Midbrain (tissue), 1 donor: Measurements from ENCODE around the gene HDAC4.

ENCODE experiments used
- DNase-seq: peaks from one replicate; lab custom pipeline; 2025; lab: John Stamatoyannopoulos, UW

HDAC4 gene

DNA sequence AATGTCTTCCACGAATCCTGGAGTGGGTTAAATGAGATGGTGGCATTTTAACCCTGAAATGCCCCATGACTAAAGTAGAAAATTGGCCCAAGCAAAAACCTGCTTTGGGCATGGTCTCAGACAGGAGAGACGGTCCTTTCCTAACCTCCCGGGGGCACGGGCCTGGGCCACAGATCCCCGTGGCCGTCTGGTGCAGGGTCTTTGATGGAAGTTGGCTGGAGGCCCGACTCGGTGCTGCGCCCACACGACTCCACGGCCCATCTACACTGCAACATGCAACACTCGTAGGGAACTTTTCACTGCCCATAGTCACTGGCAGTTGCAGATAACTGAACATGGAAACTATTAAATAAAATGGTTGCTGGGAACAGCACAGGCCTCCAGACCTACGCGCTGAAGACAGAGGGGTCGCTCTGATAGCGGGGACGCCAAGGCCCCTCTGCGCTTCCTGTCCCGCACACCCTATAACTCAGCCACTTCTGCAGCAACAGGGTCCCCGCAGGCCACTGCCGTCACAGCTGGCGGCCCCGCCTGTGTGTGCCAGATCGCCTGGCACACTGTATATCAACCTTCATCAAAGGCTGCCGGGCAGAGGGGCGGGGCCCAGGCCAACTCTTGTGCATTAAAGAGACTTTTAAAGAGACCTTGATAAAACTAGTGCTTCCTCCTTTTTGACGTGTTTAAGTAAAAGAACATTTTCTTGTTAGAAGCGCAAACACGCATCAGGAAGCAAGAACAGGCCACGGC is 338.8 kb downstream of the HDAC4 start:
- DNase-seq: no peak

GRCh38 chr2:239061121-239061666 is 339.6 kb downstream of the HDAC4 start:
- no peak for DNase-seq

- no peak for DNase-seq
Observed at GRCh38 chr2:239060676-239061075, 340.1 kb downstream of the HDAC4 start.

- no peak for DNase-seq
Observed at GRCh38 chr2:239059854-239060253, 341.0 kb downstream of the HDAC4 start.

GRCh38 chr2:239058766-239059165 is 342.1 kb downstream of the HDAC4 start:
- no peak for DNase-seq

- DNase-seq: no peak
Observed at GRCh38 chr2:239057533-239057932, 343.3 kb downstream of the HDAC4 start.

- DNase-seq: no peak
Observed at GRCh38 chr2:239056611-239057010, 344.2 kb downstream of the HDAC4 start.

- no peak for DNase-seq
Observed at GRCh38 chr2:239055756-239056493, 344.9 kb downstream of the HDAC4 start.

DNA sequence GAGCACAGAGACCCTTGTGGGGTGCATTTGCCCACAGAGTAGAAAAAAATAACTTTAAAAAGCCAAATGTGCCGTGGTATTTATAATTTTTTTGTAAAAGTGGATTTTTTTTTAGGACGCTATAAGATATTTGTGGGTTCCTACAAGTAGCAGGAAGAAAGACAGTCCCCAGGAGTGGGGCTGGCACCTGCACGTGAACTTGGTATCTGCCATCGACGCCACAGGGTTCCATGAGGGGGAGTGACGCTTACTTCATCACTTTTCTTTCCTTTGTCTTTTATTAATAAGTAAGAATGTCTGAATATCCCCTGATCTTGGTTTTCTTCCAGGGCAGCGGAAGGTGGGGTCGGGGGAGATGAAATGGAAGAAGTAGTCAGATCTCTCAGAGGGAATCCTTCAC is 345.9 kb downstream of the HDAC4 start:
- no peak for DNase-seq

DNA sequence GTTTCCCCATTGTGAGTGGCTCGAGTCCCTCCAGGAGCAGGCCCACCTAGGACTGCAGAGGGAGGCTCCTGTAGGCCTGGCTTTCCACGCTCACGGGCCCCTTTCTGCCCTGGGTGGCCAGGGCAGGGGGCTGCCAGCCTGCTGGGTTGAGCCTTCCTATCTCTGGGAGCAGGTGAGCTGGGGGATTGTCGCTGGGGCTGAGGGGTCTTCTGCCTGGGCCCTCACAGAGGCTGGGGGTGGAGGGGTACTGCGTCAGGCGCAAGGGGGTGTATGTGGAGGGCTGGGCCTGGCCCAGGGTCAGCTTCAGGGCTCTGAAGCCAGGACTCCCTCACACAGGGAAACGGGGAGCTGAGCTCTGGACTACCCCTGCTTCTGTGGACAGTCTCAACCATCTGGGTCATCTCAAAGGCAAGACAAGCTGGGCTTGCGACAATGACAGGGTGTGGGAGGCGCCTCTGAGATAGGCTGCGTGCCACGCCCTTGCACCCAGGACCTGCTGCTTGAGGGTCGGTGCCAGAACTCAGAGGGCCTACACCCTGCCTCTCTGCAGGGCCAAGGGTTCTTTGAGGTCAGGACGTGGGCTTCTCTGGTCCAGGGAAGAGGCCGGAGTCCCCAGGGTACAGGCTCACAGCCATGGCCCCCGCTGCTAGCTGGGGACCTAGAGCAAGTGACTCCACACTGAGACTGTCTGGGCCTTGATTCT is 346.9 kb downstream of the HDAC4 start:
- DNase-seq: no peak

DNA sequence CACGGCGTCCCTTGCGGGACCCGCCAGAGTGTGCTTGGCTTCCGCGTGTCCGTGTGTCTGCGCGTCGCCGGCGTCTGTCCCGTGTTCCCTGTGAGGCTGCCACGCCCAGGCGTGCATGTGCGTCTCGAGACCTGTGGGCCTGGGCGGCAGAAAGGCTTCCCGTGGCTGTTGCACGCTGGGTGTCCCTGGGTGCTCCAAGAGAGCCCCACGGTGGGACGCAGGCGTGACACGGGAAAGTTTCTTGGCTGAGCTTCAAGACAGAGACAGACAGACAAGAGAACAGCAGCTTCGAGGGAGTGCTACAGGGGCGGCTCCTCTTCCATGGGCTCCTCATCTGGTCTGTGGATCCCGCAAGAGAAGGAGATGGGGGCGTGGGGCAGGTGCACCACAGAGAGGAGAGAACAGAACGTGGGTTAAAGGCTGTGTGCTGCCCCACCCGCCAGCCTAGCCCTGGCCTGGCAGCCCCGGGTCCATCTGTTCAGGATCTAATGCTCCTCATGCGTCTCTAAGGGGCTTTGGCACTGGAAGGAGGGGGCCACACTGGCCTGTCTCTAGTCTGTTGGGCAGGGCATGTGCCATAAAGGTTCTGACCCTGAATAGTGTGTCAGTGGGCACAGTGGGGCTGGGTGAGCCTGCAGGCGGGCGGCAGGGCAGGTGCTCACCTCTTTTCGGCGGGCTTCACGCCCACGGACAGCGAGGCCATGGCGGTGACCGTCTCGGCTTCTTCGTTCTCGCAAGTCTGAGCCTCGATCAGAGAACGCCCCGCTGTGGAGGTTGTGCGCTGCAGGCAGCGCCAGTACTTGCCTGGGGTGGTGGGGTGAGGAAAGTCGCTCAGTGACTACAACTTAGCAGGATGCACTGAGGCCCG is 347.8 kb downstream of the HDAC4 start:
- DNase-seq: no peak

GRCh38 chr2:239051891-239052445 is 348.9 kb downstream of the HDAC4 start:
- no peak for DNase-seq

- no peak for DNase-seq
Observed at GRCh38 chr2:239050252-239050649, 350.6 kb downstream of the HDAC4 start.

DNA sequence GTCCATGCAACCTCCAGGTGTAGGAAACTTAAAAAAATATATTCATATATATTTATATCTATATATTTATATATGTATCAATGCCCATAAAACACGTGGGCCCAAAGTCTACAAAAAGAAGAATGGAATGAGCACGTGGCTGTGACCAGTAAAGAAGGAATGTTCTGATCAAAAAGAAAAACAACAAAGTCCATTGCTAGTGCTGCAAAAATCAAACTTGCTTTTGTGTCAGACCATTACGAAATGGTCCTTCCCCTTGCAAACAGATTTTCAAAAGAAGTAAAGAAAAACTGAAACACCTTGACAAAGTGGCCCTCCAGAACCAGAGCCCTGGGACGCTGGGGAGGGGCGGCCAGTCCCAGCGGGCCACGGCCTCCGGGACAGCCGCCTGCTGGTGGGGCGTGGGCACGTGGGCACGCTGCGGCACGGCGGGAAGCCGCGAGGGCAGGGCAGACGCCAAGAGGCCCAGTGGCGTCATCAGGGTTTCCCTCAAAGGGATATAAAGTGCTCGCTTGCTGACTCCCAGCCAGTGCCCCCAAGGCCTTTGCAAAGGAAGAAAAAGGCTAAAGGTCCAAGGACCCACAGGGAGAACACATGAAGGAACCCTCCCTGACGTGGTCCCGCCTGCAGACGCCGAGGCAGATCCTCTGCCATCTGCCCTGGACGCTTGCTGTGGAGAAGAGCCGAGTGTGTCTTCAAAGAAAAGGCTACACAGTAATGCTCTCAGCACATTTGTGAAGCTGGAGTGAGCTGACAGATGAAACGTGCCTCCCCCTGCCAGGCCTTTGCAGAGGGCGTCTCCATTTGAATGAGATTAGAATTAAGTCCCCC is 351.2 kb downstream of the HDAC4 start:
- DNase-seq: no peak

GRCh38 chr2:239048736-239049135 is 352.1 kb downstream of the HDAC4 start:
- no peak for DNase-seq

DNA sequence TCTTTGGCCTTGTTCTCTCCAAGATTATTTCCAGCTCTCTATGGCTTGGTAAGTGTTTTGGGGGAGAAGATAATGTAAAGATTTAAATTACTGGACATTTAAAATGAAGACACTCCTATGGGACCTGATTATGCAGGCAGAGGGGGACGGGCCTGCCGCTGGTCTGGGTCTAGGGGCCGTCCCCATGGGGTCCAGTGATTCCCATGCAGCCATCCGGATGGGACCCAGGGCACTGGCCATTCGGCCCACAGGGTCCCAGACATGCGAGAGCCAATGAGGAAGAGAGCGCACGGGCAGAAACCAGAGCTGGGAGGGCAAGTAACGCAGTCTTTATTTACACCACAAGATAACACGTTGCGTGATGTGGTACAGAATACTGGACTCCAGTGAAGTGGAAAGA is 353.0 kb downstream of the HDAC4 start:
- no peak for DNase-seq

DNA sequence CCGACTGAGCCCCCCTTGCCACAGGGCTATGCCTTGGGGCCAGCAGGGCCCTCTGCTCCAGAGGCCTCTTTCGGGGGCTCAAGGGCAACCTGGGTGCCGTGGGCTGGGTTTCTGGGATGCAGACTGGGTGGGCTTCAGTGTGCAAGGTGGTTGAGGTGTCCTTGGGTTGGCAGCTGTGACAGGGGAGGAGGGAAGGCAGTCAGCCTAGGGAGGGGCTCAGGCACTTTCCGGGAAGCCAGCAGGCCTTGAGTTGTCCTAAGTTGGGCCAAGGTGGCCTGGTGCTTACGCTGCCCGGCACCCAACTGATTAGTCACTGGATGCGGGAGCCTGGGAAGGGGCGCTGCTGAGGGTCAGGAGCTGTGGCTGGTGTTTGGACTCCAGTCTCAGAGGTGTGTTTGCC is 353.4 kb downstream of the HDAC4 start:
- DNase-seq: no peak

GRCh38 chr2:239046822-239047221 is 354.0 kb downstream of the HDAC4 start:
- DNase-seq: no peak

DNA sequence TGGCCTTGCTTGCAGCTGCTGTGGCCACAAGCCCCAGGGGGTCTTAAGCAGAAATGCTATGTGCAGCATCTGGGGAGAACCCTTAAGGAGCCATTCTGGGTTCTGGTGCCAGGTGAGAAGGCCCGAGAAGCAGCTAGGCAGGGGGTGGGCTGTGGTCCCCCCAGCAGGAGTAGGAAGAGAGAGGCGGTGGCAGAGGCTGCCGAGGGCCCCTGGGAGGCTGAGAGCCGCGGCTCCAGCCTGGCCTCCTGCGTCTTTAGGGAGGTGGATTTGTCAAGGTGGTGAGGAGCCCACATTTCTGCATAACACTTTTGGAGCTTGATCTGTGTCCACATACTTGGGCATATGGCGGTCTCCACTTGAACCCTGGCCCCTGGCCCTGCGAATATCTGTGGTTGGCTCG is 356.5 kb downstream of the HDAC4 start:
- DNase-seq: no peak

DNA sequence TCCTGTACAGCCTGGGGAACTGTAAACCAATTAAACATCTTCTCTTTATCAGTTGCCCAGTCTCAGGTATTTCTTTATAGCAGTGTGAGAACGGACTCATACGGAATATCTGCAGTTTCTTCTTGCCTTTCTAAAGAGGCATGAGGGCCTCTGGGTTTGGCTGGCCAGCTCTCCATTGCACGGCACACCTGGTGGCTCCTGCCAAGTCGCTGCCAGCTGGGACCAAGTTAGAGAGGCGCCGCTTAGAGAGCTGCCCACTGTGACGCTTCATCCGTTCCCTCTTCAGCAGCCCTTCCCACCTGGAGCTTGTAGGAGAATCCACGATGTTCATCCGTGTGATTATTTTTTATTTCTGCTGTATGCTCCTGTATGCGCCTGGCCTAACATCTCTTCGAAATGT is 357.5 kb downstream of the HDAC4 start:
- no peak for DNase-seq
